HG02885 (cell line): ENCODE data around the gene PCDH9.

ENCODE experiments used
- ATAC-seq: cut with Tn5 transposase; IDR thresholded peaks from one replicate; pipeline ENCODE4 v1.9.1; 2021; ENCODE audit warnings: mild to moderate bottlenecking; ENCODE audit not compliant: unreplicated experiment, poor library complexity

The PCDH9 gene

DNA sequence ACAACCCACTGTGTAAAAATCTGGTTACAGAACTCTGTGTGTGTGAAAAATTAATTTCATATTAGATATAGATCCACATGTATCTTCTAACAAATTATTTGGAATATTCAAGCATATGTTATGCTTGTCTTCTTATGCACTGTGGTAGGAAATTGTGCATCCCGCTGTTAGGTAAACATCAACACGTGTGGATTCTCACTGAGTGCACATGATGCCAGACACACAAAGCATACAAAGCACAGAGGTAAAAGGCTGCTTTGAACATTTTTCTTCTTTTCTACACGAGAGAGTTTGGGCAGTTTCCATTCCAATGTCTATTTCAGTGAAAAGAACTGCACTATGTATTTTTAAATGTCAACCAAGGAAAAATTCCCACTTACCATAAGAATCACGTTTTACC lies 354.9 kb downstream of the PCDH9 start:
- ATAC-seq = no peak

DNA sequence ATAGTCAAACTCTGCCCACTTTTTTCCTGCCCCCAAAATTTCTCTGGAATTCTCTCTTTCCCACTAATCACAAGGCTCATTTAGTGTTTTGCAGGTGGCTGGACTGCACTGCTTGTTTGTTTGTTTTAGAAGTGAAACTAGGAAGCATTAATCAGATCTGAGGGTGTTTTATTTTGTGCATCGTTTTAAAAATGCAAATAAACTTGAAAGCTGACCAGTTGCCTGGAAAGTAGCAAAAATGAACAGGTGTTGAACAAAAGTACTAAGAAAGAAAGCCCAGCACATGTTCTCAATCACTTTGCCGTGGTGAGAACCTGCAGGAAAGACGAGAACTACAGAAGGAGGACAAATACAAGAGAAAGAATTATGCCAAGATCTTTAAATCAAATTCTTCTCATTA lies 365.5 kb downstream of the PCDH9 start:
- ATAC-seq = no peak

DNA sequence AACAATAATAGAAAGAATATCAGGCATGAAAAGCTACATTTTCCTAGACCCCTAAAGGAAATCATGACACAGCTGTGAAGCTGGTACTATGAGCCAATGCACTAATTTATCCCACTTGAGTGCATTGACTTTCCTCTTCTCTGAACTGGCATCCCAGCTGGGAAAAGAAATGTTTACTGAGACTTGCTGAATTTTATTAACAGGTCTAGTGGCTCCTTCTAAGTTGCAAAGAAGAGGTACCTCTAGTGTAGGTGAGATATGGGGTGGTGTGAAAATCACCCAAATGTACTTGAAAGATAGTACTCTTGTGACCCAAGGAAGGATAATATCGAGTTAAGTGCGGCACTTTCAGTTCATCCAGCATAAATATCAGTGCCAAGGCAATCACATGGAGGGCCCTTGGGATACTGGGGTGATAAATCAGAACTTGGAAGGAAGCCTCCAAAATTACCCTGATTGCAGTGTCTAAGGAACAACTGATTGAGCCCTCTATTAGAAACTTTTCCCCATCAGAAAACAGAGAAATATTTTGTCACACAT lies 369.2 kb downstream of the PCDH9 start:
- no peak for ATAC-seq

DNA sequence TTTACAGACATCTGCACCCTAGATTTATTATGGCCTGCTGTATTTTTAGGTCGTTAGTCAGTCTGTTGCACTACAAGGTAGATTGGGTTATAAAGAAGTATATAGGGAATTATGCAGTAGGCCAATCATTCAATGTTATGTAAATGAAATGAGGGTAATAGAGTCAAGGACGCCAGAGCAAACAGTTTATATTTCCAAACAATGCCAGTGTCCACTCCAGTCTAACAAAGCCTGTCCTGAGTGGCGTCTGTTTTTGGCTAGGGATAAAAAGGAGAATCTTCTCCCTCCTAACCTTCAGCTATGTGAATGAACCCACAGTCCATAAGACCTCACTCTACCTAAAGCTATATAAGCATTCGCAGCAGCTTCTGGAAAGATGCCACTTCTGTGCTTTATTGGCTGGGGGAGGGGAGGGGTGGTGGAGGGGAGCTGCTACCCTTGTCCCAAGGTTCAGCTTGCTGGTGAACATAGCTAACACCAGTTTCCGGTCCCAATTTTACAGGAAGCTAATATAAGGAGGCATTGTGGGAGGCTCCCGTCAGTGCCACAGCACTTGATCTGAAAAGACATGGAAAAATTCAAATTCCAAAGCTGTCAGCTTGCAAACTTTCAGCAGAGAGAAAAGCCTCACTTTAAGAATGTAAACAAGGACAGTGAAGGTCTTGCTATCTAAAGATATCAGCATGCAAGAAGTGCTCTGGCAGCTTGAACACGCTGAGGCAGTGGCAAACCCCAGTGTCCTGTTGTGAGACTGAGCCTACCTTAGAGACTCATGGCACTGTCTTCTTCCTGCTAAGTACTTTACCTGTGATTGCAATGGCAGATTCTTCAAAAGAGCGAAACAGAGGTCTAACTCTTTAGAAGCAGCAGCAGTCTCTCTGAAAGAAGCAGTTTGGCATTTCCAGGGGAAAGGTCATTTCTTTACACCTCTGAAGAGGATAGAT lies 369.9 kb downstream of the PCDH9 start:
- ATAC-seq = no peak

DNA sequence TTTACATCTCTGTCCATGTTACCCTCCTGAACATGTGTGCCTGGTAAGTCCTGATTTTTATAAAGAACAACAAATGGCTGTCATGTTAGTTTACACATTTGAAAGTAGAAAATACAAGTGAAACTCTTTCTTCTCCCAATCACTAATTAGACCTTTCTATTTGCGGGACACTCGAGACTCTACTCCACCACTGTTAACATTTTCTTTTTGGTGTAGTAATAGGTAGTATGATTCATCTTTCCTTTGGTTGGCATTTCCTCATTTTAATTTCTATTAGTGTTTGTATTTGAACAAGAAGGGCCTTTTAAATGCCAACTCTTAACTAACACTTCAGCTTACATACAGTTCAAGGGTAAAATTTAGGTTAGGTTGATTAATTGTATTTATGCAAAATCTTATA lies 371.1 kb downstream of the PCDH9 start:
- ATAC-seq = no peak

DNA sequence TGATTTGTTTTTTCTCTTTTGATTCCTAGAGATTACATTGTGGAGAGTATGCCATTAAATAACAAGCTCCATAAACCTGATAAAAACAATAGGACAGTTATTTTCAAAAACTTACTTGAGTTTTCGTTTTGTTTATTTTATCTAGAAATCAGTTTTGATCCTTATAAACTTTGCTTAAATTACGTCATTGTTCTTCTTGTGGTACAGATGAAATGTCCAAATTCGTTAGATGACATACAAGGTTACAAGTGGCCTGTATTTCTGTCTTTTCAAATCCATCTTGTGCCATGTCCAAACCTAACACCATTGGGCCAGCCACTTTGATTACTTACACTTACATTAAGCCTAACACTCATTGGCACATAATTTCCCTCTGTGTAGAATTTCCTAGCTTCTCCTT lies 372.0 kb downstream of the PCDH9 start:
- ATAC-seq = no peak

DNA sequence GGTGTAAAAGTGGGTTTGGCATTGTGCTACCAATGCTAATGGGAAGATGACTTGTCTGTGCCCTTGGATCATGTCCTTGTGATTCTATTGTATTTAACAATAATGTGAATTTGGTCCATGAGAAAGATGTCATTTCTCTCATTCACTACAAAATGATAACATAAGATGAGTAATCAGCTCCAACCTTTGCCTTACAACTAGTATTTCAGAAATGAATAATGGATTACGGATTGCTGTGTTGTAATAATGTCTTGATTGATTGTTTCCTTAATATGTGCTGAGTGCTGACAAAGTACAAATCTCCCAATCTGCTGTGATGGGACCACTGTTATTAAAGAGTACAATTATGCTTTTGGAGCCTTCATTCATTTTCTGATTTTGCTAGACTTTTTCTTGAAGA lies 375.0 kb downstream of the PCDH9 start:
- no peak for ATAC-seq

DNA sequence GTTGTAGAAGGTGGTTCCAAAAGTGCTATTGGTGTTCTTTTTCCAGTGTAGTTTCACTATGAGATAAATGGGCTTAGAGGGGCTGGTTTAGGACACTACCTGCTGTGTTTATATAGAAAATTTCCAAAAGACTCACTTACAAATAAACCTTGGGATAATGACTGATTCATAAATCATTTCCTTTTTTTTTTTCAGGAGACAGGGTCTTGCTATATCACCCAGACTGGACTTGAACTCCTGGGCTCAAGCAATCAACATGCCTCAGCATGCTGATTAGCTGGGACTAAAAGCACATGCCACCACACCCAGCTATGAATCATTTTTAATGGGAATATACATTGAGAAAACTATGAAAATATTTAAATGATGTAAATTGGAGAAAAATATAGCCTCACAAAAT lies 376.6 kb downstream of the PCDH9 start:
- ATAC-seq = no peak

DNA sequence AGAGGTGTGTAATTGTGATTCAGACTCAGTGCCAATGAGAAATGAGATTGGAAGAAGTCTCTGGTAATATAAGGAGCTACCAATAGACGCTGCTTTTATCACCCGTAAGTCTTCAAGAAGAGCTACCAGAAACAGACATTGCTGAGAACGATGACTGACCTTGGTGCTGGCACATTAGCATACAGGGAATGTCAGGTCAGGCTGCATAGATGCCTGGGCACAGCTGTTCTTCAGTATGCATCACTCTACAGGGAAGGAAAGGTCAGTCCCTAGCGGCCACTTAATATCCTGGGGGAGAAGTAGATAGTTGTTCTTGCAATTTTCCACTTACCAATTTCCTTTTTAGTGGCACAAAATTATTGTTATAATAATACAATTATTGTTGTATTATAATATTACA lies 380.4 kb downstream of the PCDH9 start:
- no peak for ATAC-seq

DNA sequence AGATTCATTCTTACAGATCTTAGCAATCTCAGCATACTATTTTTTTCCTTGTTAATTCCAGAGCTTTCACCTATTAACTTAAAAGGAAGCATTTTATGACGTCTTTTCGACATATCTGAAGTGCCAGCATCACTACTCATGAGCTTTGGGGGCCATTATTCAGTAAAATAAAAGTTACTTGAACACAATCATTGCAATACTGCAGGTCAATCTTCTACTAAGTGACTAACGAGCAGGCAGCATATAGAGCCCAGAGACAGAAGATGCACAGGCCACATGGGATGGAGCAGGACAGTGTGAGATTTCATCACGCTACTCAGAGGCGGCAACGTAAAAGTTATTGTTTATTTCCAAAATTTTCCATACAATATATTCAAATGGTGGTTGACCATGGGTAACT lies 382.6 kb downstream of the PCDH9 start:
- no peak for ATAC-seq

DNA sequence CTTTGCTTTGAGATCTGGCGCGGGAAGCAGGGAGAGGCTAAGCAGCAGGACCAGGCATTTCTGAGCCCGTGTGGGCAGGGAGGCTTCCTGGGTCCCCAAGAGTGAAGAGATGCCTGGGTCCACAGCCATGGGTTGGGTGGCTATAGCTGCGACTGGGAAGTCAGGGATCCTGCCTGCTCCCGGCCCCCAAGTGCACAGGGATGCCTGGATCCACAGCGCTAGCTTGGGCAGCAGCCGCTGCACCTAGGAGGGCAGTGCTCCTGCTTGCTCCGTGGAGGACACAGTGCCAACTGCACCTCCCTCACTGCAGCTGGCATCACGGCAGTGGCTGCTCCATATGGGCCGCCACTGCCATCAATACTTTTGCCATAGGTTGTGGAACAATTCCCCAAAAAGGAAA lies 384.7 kb downstream of the PCDH9 start:
- no peak for ATAC-seq

DNA sequence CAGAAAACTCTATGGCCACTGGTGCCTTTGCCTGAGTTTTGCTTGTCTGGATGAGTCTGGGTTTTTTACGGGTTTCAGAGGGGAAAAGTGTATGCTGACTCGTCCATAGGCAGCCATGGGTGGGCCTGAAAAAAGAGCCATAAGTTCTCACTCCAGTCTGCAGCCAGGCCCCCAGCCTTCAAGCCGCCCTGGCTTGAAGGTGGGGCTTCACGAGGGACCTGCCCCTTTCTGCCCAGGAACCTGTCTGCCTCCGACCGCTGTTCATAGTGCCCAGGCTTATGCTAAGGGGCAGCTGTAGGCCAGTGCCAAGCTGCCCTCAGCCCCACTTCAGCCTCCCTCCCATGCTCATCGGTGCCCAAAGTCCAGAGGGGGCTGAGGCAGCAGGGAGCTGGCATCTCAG lies 385.2 kb downstream of the PCDH9 start:
- no peak for ATAC-seq

DNA sequence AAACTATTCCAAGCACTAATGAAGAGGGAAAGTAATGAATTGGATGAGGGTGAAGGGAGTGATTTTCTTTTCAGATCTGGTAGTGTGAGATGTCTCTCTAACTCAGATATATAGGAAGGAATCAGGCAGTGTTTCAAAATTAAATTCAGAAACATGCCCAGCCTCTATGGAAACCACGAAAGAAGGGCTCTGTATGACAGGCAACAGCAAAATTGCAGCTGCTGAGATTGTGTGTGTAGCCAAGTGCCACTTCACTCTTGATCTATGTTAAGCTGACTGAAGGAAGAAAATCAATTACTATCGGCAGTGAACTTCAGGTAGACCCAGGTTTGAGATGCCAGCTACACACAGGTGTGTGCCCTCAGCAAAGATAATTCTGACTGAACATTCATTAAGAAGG lies 387.4 kb downstream of the PCDH9 start:
- ATAC-seq = no peak

DNA sequence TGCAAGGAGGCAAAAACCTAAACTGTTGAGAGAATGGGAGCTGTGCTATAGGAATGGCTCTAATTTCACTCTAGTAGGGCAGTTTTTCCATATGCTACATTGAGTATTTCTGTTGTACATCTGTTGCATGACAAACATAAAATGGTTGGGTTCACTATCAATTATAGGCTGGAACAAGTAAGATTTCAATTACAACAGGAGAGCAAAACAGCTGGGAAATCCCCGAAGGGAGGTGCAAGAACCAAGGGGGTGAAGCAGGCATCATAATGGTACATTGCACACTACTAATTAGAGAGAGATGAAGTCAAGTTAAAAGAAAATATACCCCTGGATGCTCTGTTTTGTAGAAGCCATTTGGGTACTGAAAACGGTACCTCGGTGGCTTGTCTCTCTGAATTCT lies 389.5 kb downstream of the PCDH9 start:
- ATAC-seq = no peak

DNA sequence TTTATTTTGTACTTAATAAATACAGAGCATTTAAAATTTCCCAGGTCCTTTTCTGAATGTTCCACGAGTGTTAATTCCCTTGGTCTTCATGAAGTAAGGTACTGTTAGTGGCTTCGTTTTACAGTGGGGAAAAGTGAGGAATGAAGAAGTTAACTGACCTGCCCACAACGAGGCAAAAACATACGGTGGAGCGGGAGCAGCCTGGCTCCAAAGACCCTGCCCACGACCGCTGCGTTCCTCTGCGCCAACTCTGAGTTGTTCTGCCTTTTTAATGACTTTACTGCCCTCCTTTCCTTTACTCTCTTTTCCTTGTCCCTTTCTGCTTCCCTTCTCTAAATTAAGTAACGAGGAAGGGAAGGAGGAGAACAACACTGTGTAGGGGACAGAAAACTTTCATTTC lies 392.9 kb downstream of the PCDH9 start:
- ATAC-seq = no peak

DNA sequence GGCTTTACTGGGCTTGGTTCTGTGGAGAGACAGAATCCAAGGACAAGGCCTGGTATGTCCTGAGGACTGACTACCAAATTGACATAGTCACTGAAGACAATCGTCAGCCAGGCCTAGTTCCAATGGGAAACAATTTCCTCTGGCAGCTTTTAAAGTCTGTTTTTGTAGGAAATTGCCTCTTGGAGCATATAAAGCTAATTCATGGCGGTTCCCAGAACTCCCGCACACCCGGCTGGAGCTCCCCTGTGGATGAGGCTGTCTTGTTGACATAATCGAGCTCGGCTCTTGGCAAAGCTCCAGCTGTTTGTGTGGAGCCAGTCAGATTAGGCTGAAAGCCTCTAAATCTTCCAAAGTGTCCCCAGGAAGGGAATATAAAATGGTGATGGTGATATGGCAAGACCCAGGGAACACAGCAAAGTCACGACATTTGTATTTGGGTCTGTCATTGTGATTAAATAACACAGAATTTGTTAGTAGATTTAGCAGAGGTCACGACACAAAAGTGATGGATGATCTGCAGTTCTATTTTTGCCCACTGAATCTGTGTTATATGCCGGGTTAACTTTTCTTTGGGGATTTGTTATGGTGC lies 395.0 kb downstream of the PCDH9 start:
- no peak for ATAC-seq

DNA sequence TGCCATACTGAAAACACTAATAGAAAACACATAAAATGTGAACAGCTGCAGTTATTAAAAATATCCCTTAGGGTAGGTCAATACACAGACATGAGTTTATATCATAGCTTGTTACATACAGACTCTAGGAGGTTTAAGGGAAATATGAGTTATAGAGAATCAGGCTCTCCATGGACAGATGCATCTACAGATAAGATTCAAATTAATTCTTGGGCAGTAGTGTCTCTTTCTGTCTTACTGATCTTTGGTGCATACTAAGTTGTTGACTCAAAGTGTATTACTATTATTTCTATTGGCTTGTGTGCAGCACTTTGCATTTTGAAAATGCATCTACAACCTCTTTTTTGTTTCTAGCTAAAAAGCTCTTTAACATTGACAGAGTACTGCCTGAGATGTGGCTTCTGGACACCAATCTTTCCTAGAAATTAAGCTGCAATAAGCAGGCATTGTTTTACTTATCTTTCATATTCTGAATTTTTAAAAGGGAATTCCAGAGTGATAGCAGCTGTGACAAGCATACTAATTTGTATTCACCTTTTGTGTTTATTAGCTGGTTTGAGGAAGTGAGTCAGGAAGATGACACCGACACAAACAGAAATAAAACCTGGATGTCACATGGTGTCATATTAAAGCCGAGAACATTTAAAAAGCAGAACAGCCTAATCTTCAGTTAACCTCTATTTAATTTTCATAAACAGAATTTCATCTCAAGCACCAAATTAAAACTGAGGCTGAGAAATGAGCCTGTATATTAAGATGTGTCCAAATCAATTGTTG lies 399.0 kb downstream of the PCDH9 start:
- no peak for ATAC-seq

DNA sequence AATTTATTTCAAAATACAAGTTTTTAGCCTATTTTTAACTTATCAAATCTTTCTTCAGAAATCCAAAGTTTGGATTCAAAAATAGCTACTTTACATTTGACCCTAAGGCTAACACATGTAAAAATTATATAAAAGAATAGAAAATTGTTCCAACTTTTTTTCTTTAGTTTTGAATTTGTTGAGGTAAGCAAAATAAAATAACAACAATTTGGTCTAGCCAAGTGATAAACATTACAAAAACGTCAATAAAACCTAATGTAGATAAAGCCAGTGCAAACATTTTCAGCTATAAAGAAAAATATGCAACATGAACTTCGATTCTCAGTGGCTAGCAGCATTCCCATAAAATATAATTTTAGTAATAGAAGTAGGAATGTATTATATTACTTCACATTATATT lies 400.3 kb downstream of the PCDH9 start:
- ATAC-seq = no peak

DNA sequence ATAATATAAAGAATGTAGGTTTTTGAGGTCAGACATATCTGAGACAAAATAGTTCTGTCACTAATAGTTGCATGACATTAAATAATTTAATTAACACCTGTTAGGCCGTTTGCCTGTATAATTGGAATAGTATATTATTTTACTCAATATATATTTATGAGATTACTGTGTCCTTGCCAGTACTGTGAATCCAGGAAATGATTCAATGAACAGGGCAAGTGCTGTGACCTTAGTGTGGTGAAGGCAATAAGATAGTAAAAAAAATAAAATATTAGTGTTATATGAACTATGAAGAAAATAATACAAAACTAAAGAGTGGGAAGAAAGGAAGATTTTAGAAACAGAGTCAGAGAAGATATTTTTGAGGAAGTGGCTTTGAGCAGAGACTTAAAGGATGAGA lies 403.7 kb downstream of the PCDH9 start:
- ATAC-seq = no peak

DNA sequence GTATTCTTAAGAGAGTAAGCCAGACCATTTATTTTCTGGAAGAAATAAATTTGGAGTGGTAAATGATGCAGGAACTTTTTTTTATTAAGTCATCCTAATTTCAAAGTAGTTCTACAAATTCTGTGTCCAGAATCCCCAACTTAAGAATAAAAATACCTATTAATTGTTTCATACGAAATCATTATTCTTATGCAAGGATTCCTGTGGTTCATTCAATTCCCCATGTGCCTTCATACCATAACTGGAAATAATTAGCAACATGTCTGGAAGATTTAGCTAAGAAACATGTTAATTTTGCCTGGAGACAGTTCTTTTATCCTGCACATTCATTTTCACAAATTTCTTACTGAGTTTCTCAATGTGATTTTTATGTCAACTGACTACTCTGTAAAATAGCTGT lies 408.6 kb downstream of the PCDH9 start:
- ATAC-seq = no peak

DNA sequence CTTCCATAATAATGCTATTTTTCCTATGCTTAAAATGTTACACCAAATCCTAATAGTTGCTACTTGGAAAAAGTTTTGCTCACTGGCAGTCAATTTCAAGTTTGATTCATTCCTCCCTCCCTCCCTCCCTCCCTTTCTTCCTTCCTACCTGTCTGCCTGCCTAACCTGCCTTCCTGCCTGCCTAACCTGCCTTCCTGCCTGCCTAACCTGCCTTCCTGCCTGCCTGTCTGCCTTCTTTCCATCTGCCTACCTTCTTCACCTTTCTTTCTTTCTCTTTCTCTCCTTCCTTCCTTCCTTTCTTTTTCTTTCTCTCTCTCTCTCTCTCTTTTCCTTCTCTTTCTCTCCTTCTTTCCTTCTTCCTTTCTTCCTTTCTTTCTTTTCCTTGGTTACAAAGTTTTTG lies 418.7 kb downstream of the PCDH9 start:
- ATAC-seq = no peak
